ENCODE measurements around the gene KIF6. TPM values are rescaled to one million over a fixed set of nuclear protein-coding genes. Genes with fewer than 3 reads are reported as not detected.

The KIF6 gene
- total RNA-seq, 1 donor from 2014 or later = 1.0 TPM

DNA sequence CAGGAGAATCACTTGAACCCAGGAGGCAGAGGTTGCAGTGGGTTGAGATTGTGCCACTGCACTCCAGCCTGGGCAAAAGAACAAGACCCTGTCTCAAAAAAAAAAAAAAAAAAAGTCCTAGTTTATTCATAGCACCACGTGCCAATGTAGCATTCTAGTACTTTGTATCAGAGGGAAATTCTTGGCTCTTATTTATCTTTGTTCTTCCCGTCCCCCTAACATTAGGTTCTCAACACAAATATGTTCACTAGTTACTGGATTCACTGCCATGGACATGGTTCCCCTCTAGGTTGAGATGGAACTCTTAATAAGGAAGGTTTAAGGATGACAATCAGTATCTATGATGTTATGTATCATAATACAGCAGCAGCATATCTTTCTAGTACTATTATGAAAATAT lies 178.5 kb downstream of the KIF6 start:
- H3K4me1 ChIP-seq (ENCODE audit: control insufficient read depth in 3 of 3, insufficient read depth in 3 of 3, low read length in 3 of 3) = no peaks in the 10 kb centered on the region
- no peak overlapping the region for H3K4me3 ChIP-seq (ENCODE audit: low read length in 3 of 3)
- no peak overlapping the region for H3K9ac ChIP-seq (ENCODE audit: low read depth in 1 of 3, low read length in 3 of 3)
- H3K36me3 ChIP-seq (ENCODE audit: control insufficient read depth in 3 of 3, insufficient read depth in 3 of 3, low read length in 3 of 3) = no peaks in the 10 kb centered on the region
- H3K27ac ChIP-seq (ENCODE audit: low read depth, low read length) = no peak overlapping the region
- no peaks in the 10 kb centered on the region for H3K9me3 ChIP-seq (ENCODE audit: control insufficient read depth in 3 of 3, low read length in 3 of 3)
- H3K27me3 ChIP-seq (ENCODE audit: control insufficient read depth in 3 of 3, insufficient read depth in 3 of 3, low read length in 3 of 3) = no peaks in the 10 kb centered on the region

DNA sequence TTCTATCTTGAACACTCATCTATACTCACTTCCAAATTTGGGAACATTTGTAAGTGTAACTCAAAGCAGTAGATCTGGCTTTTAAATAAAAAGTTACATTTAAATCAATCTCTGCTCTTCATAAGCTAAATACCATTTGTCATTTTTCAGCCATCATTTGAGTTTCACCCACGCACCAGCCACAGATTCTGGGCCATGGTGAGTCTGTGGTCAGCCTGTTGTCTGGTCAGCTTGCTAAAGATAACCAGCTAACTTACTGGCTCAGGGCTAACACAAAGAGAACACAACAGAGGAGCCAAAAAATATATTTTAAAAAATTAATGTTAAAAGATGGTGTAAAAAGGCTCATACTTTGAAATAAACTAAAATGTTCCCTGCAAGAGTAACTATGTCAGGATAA lies 181.3 kb downstream of the KIF6 start:
- no peaks in the 10 kb centered on the region for H3K4me1 ChIP-seq (ENCODE audit: control insufficient read depth in 3 of 3, insufficient read depth in 3 of 3, low read length in 3 of 3)
- H3K9ac ChIP-seq (ENCODE audit: low read depth in 1 of 3, low read length in 3 of 3) = no peak overlapping the region
- H3K36me3 ChIP-seq (ENCODE audit: control insufficient read depth in 3 of 3, insufficient read depth in 3 of 3, low read length in 3 of 3) = no peaks in the 10 kb centered on the region
- H3K27ac ChIP-seq (ENCODE audit: low read depth, low read length) = no peak overlapping the region
- no peaks in the 10 kb centered on the region for H3K27me3 ChIP-seq (ENCODE audit: control insufficient read depth in 3 of 3, insufficient read depth in 3 of 3, low read length in 3 of 3)
- H3K9me3 ChIP-seq (ENCODE audit: control insufficient read depth in 3 of 3, low read length in 3 of 3) = no peaks in the 10 kb centered on the region
- no peak overlapping the region for H3K4me3 ChIP-seq (ENCODE audit: low read length in 3 of 3)

DNA sequence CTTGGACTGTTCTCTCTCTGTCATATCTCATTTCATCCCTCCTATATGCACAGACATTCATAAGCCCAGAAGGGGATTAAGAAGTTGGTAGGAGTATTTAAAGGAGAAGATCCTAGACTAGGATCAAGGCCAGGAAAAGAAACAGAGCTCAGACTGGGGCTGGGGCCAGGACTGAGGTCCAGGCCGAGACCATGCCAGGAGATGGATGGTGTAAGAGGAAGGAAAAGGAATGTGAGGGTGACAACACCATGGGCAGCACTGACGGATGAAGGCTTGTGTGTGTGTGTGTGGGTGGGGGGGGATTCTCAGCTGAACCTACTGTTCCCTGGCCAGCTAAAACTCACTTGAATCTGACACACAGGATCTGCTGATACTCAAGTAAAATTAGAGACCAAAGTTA lies 182.1 kb downstream of the KIF6 start:
- H3K27me3 ChIP-seq (ENCODE audit: control insufficient read depth in 3 of 3, insufficient read depth in 3 of 3, low read length in 3 of 3) = no peaks in the 10 kb centered on the region
- H3K4me1 ChIP-seq (ENCODE audit: control insufficient read depth in 3 of 3, insufficient read depth in 3 of 3, low read length in 3 of 3) = no peaks in the 10 kb centered on the region
- no peak overlapping the region for H3K27ac ChIP-seq (ENCODE audit: low read depth, low read length)
- no peaks in the 10 kb centered on the region for H3K9me3 ChIP-seq (ENCODE audit: control insufficient read depth in 3 of 3, low read length in 3 of 3)
- H3K9ac ChIP-seq (ENCODE audit: low read depth in 1 of 3, low read length in 3 of 3) = no peak overlapping the region
- no peak overlapping the region for H3K4me3 ChIP-seq (ENCODE audit: low read length in 3 of 3)
- no peaks in the 10 kb centered on the region for H3K36me3 ChIP-seq (ENCODE audit: control insufficient read depth in 3 of 3, insufficient read depth in 3 of 3, low read length in 3 of 3)

GRCh38 chr6:39540454-39540853 lies 184.8 kb downstream of the KIF6 start:
- H3K9ac ChIP-seq (ENCODE audit: low read depth in 1 of 3, low read length in 3 of 3) = no peak overlapping the region
- no peaks in the 10 kb centered on the region for H3K36me3 ChIP-seq (ENCODE audit: control insufficient read depth in 3 of 3, insufficient read depth in 3 of 3, low read length in 3 of 3)
- no peak overlapping the region for H3K4me3 ChIP-seq (ENCODE audit: low read length in 3 of 3)
- no peak overlapping the region for H3K27ac ChIP-seq (ENCODE audit: low read depth, low read length)
- no peaks in the 10 kb centered on the region for H3K9me3 ChIP-seq (ENCODE audit: control insufficient read depth in 3 of 3, low read length in 3 of 3)
- no peaks in the 10 kb centered on the region for H3K27me3 ChIP-seq (ENCODE audit: control insufficient read depth in 3 of 3, insufficient read depth in 3 of 3, low read length in 3 of 3)
- H3K4me1 ChIP-seq (ENCODE audit: control insufficient read depth in 3 of 3, insufficient read depth in 3 of 3, low read length in 3 of 3) = no peaks in the 10 kb centered on the region

- H3K4me1 ChIP-seq (ENCODE audit: control insufficient read depth in 3 of 3, insufficient read depth in 3 of 3, low read length in 3 of 3) = no peaks in the 10 kb centered on the region
- H3K36me3 ChIP-seq (ENCODE audit: control insufficient read depth in 3 of 3, insufficient read depth in 3 of 3, low read length in 3 of 3) = no peaks in the 10 kb centered on the region
- no peaks in the 10 kb centered on the region for H3K27me3 ChIP-seq (ENCODE audit: control insufficient read depth in 3 of 3, insufficient read depth in 3 of 3, low read length in 3 of 3)
- H3K9ac ChIP-seq (ENCODE audit: low read depth in 1 of 3, low read length in 3 of 3) = no peak overlapping the region
- H3K4me3 ChIP-seq (ENCODE audit: low read length in 3 of 3) = no peak overlapping the region
- no peak overlapping the region for H3K27ac ChIP-seq (ENCODE audit: low read depth, low read length)
- H3K9me3 ChIP-seq (ENCODE audit: control insufficient read depth in 3 of 3, low read length in 3 of 3) = no peaks in the 10 kb centered on the region
Measured at GRCh38 chr6:39530201-39530759, 194.9 kb downstream of the KIF6 start.

GRCh38 chr6:39527792-39528564 lies 197.2 kb downstream of the KIF6 start:
- Histone ChIP-seq H3K4me3 (ENCODE audit: low read length in 3 of 3) (no peak overlapping the region), H3K9ac (ENCODE audit: low read depth in 1 of 3, low read length in 3 of 3) (no peak overlapping the region), H3K36me3 (ENCODE audit: control insufficient read depth in 3 of 3, insufficient read depth in 3 of 3, low read length in 3 of 3) (no peaks in the 10 kb centered on the region), H3K27ac (ENCODE audit: low read depth, low read length) (no peak overlapping the region), H3K9me3 (ENCODE audit: control insufficient read depth in 3 of 3, low read length in 3 of 3) (no peaks in the 10 kb centered on the region), H3K27me3 (ENCODE audit: control insufficient read depth in 3 of 3, insufficient read depth in 3 of 3, low read length in 3 of 3) (no peaks in the 10 kb centered on the region), H3K4me1 (ENCODE audit: control insufficient read depth in 3 of 3, insufficient read depth in 3 of 3, low read length in 3 of 3) (no peaks in the 10 kb centered on the region)

DNA sequence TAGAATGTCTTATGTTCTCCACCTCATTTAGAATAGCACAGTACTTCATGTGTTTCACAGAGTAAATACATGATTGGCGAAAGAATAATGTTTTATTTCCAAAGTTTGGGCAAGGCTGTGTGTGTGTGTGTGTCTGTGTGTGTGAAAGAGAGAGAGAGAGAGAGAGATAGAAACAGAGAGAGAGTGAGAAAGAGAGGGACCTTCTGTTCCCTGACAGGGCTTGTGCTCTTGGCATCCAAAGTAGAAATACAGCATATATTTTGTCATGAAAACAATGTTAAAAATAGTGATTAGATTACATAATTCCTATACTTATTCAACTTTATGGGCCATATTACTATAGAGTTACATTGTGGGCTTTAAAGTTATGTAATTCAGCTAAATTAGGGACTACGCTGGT lies 201.2 kb downstream of the KIF6 start:
- H3K9me3 ChIP-seq (ENCODE audit: control insufficient read depth in 3 of 3, low read length in 3 of 3) = no peaks in the 10 kb centered on the region
- H3K4me1 ChIP-seq (ENCODE audit: control insufficient read depth in 3 of 3, insufficient read depth in 3 of 3, low read length in 3 of 3) = no peaks in the 10 kb centered on the region

GRCh38 chr6:39521958-39522357 lies 203.2 kb downstream of the KIF6 start:
- no peaks in the 10 kb centered on the region for H3K27me3 ChIP-seq (ENCODE audit: control insufficient read depth in 3 of 3, insufficient read depth in 3 of 3, low read length in 3 of 3)
- H3K27ac ChIP-seq (ENCODE audit: low read depth, low read length) = no peak overlapping the region
- no peak overlapping the region for H3K9ac ChIP-seq (ENCODE audit: low read depth in 1 of 3, low read length in 3 of 3)

More for the DNA sequence above, 201.2 kb downstream of the KIF6 start:
- H3K36me3 ChIP-seq (ENCODE audit: control insufficient read depth in 3 of 3, insufficient read depth in 3 of 3, low read length in 3 of 3) = no peaks in the 10 kb centered on the region
- H3K27ac ChIP-seq (ENCODE audit: low read depth, low read length) = no peak overlapping the region
- no peak overlapping the region for H3K4me3 ChIP-seq (ENCODE audit: low read length in 3 of 3)
- H3K27me3 ChIP-seq (ENCODE audit: control insufficient read depth in 3 of 3, insufficient read depth in 3 of 3, low read length in 3 of 3) = no peaks in the 10 kb centered on the region
- no peak overlapping the region for H3K9ac ChIP-seq (ENCODE audit: low read depth in 1 of 3, low read length in 3 of 3)

GRCh38 chr6:39520916-39521315 lies 204.3 kb downstream of the KIF6 start:
- Histone ChIP-seq H3K9ac (ENCODE audit: low read depth in 1 of 3, low read length in 3 of 3) (no peak overlapping the region), H3K36me3 (ENCODE audit: control insufficient read depth in 3 of 3, insufficient read depth in 3 of 3, low read length in 3 of 3) (no peaks in the 10 kb centered on the region), H3K27me3 (ENCODE audit: control insufficient read depth in 3 of 3, insufficient read depth in 3 of 3, low read length in 3 of 3) (no peaks in the 10 kb centered on the region), H3K27ac (ENCODE audit: low read depth, low read length) (no peak overlapping the region), H3K9me3 (ENCODE audit: control insufficient read depth in 3 of 3, low read length in 3 of 3) (no peaks in the 10 kb centered on the region), H3K4me3 (ENCODE audit: low read length in 3 of 3) (no peak overlapping the region), H3K4me1 (ENCODE audit: control insufficient read depth in 3 of 3, insufficient read depth in 3 of 3, low read length in 3 of 3) (no peaks in the 10 kb centered on the region)

More at GRCh38 chr6:39521958-39522357, 203.2 kb downstream of the KIF6 start:
- H3K4me3 ChIP-seq (ENCODE audit: low read length in 3 of 3) = no peak overlapping the region
- H3K9me3 ChIP-seq (ENCODE audit: control insufficient read depth in 3 of 3, low read length in 3 of 3) = no peaks in the 10 kb centered on the region
- no peaks in the 10 kb centered on the region for H3K4me1 ChIP-seq (ENCODE audit: control insufficient read depth in 3 of 3, insufficient read depth in 3 of 3, low read length in 3 of 3)
- no peaks in the 10 kb centered on the region for H3K36me3 ChIP-seq (ENCODE audit: control insufficient read depth in 3 of 3, insufficient read depth in 3 of 3, low read length in 3 of 3)

- no peak overlapping the region for H3K9ac ChIP-seq (ENCODE audit: low read depth in 1 of 3, low read length in 3 of 3)
- H3K27me3 ChIP-seq (ENCODE audit: control insufficient read depth in 3 of 3, insufficient read depth in 3 of 3, low read length in 3 of 3) = no peaks in the 10 kb centered on the region
- no peak overlapping the region for H3K27ac ChIP-seq (ENCODE audit: low read depth, low read length)
- H3K36me3 ChIP-seq (ENCODE audit: control insufficient read depth in 3 of 3, insufficient read depth in 3 of 3, low read length in 3 of 3) = no peaks in the 10 kb centered on the region
- no peaks in the 10 kb centered on the region for H3K9me3 ChIP-seq (ENCODE audit: control insufficient read depth in 3 of 3, low read length in 3 of 3)
- no peaks in the 10 kb centered on the region for H3K4me1 ChIP-seq (ENCODE audit: control insufficient read depth in 3 of 3, insufficient read depth in 3 of 3, low read length in 3 of 3)
- no peak overlapping the region for H3K4me3 ChIP-seq (ENCODE audit: low read length in 3 of 3)
Measured at GRCh38 chr6:39520411-39520810, 204.8 kb downstream of the KIF6 start.

Data from skeletal muscle tissue (tissue), 4 donors.